OCI-M1 (cell line): Measurements from ENCODE around the gene FBXO9.

Experiments
- DNase-seq: peaks from one replicate; lab custom pipeline; 2025; lab: John Stamatoyannopoulos, UW

Gene FBXO9

GRCh38 chr6:53095270-53095669 lies 30.1 kb downstream of the FBXO9 start:
- DNase-seq = no peak

GRCh38 chr6:53095716-53096115 lies 30.5 kb downstream of the FBXO9 start:
- DNase-seq = no peak

- no peak for DNase-seq
These were observed 35.4 kb downstream of the FBXO9 start for GRCh38 chr6:53100561-53100960.

GRCh38 chr6:53101006-53101405 lies 35.8 kb downstream of the FBXO9 start:
- DNase-seq = no peak

GRCh38 chr6:53103993-53104675 lies 38.9 kb downstream of the FBXO9 start:
- DNase-seq = peak; percentile 52

- DNase-seq = no peak
These were observed 39.7 kb downstream of the FBXO9 start for GRCh38 chr6:53104916-53105315.

GRCh38 chr6:53107091-53107490 lies 41.9 kb downstream of the FBXO9 start:
- DNase-seq = no peak

GRCh38 chr6:53109612-53110011 lies 44.4 kb downstream of the FBXO9 start:
- no peak for DNase-seq

GRCh38 chr6:53111865-53112264 lies 46.7 kb downstream of the FBXO9 start:
- DNase-seq = no peak

GRCh38 chr6:53112404-53112803 lies 47.2 kb downstream of the FBXO9 start:
- no peak for DNase-seq

GRCh38 chr6:53112871-53113270 lies 47.7 kb downstream of the FBXO9 start:
- DNase-seq = no peak

- DNase-seq = peak; percentile 42
These were observed 48.5 kb downstream of the FBXO9 start for GRCh38 chr6:53113742-53114141.

GRCh38 chr6:53115113-53115512 lies 49.9 kb downstream of the FBXO9 start:
- no peak for DNase-seq

GRCh38 chr6:53115741-53116140 lies 50.5 kb downstream of the FBXO9 start:
- DNase-seq = no peak

- no peak for DNase-seq
These were observed 54.1 kb downstream of the FBXO9 start for GRCh38 chr6:53119349-53119748.

- DNase-seq = no peak
These were observed 54.7 kb downstream of the FBXO9 start for GRCh38 chr6:53119772-53120409.

- DNase-seq = no peak
These were observed 59.1 kb downstream of the FBXO9 start for GRCh38 chr6:53124131-53124800.

GRCh38 chr6:53125276-53125675 lies 60.1 kb downstream of the FBXO9 start:
- no peak for DNase-seq

- no peak for DNase-seq
These were observed 63.6 kb downstream of the FBXO9 start for GRCh38 chr6:53128842-53129241.

- no peak for DNase-seq
These were observed 65.5 kb downstream of the FBXO9 start for GRCh38 chr6:53130569-53131290.

- DNase-seq = no peak
These were observed 68.8 kb downstream of the FBXO9 start for GRCh38 chr6:53133961-53134360.

- peak; percentile 90 for DNase-seq
These were observed 69.5 kb downstream of the FBXO9 start for GRCh38 chr6:53134601-53135235.
